Stimulated activated CD8-positive, alpha-beta memory T cell treated with anti-CD3 and anti-CD28 coated beads, Interleukin-7, amount 100 ng/mL, for 24 hours (primary cell): ENCODE results near the gene MAD1L1.

Source experiments
- DNase-seq: peaks from one replicate; pipeline ENCODE4 v3.0.0-alpha.2; 2020; ENCODE audit warnings: low read depth

Gene MAD1L1

GRCh38 chr7:1926908-1927306, 305.8 kb downstream of the MAD1L1 start:
- no peak for DNase-seq

DNA sequence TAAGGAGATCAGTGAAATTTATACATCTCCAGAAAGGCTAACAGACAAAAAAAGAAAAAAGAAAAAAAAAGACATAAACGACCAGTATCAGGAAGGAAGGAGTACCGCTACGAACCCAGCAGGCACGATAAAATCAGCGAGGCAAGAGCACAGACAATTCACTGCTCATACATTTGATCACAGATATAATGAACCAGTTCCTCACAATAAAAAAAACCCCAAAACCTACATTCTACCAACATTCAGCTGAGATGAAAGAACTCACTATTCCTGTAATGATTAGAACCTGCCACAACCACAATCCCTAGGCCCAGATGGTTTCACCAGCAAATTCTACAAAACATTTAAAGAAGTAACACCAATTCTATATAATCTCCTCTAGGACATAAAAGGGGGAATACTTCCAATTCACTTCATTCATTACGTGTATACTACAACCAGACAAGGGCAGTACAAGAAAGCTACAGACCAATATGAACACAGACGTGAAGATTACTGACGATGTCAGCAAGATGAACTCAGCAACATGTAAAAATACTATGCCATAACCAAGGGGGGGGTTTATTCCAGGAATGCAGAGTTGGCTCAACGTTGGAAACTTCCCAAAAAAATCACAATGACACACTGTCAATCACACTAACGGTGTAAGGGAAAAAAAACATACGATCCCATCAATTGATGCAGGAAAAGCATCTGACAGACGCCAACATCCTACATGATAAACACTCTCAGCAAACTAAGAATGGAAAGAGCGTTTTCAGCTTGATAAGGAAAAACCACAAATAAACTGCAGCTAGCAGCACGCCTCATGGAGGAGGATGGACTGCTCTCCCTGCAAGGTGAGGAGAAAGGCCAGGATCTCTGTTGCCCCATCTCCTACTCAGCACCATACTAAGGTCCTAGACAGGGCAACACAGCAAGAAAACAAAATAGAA, 306.5 kb downstream of the MAD1L1 start:
- no peak for DNase-seq

DNA sequence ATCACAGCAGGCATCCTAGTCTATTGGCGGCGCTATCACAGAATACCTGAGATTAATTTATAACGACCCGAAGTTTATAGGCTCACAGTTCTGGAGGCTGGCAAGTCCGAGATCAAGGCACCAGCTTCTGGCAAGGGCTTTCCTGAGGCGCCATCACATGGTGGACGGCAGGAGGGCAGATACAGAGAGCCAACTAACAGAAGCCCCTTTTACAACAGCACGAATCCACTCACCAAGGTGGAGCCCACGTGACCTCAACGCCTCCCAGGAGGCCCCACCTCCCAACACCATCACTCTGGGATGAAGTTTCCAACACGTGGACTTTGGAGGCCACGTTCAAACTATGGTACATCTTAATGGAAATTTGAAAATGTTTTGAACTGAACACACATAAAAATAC, 307.4 kb downstream of the MAD1L1 start:
- DNase-seq = no peak

- DNase-seq = no peak
Measured at GRCh38 chr7:1924258-1924817, 308.4 kb downstream of the MAD1L1 start.

DNA sequence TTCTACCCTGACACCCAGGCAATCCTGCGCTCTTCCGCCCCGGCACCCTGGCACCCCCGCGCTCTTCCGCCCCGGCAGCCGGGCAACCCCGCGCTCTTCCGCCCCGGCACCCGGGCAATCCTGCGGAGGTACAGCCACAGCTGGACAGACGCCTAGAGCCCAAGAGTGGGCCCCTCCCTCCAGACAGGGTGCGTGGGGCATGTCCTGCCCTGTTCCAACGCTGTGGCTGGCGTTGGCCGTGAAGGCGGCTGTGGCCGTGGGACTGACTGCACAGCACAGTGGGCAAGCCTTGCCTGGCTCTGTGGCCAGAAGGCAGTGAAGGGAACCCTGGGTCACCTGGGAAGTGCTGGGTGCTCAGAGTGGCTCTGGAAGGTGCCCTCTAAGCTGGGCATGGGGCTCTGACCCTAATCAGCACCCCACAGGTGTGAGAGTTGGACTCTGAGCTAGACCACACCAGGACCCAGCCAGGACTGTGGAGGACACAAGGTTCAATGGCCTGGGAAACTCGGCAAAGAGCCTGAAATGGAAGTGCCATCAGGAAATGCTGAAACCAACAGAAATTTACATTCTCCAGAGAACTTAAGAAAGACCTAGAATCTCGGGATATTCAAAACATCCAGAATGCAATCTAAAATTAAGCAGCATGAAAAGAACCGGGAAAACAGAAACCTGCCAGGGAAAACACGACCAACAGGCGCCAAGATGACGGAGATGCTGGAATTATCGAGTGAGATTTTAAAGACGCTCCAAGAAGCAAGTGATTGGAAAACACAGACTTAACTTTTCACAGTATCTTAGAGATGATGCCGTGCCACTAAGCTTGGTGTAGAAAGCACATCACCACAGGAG, 309.1 kb downstream of the MAD1L1 start:
- no peak for DNase-seq

GRCh38 chr7:1922870-1923236, 309.9 kb downstream of the MAD1L1 start:
- DNase-seq = no peak

DNA sequence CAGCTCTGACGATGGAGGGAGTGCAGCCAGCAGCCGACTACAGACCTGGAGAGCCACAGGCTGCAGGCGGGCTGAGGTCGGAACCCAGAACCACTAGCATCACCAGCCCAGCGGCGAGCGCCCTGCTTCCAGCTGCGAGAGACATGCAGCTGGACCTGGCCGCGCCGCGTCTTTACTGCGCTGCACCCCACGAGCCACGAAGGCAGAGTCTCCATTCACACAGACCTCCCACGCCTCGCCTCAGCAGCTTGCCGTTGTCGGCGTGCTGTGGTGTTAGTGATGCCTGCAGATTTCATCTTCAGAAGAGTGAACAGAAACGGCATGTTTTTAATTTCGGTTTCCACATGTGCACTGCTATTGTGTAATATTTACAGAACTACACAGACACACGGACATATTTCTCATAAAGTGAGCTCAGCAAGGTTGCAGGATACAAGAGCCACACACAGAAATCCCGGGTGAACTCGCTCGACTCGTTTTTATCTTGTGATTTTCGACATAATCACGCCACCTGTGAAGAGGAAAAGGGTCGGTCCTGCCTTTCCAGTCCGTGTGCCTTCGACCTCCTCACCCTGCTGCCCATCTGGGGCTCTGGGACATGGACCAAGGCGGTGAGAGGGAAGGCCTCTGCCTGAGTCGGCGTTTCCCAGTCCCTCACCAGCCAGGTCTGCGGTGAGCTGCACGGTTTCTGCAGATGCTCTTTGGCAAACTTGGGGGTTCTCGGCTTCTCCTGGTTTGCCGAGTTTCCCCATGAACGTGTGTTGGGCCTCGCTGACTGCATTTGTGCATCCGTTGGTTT, 310.5 kb downstream of the MAD1L1 start:
- DNase-seq = no peak

- no peak for DNase-seq
Measured at GRCh38 chr7:1920881-1921280, 311.9 kb downstream of the MAD1L1 start.

- DNase-seq = no peak
Measured at GRCh38 chr7:1920266-1920681, 312.5 kb downstream of the MAD1L1 start.

- DNase-seq = no peak
Measured at GRCh38 chr7:1919539-1920265, 313.0 kb downstream of the MAD1L1 start.

GRCh38 chr7:1918881-1919525, 313.7 kb downstream of the MAD1L1 start:
- DNase-seq = no peak

- DNase-seq = no peak
Measured at GRCh38 chr7:1918063-1918645, 314.6 kb downstream of the MAD1L1 start.

- DNase-seq = no peak
Measured at GRCh38 chr7:1917221-1918062, 315.3 kb downstream of the MAD1L1 start.

DNA sequence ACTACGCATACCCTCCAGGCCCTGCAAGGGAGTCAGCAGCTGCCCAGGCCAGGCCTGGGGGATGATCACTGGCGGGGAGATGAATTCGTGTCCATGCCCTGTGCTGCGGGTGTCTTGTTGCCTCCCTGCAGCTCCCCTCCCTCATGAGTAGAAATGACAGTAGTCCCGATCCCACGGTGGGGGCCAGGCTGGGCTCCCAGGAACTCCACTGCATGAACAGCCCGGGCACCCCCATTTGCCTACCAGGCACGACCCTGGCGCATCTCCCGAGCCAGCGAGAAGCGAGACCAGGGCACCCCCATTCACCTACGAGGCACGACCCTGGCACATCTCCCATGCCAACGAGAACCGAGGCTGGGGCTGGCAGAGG, 316.2 kb downstream of the MAD1L1 start:
- DNase-seq = no peak

- DNase-seq = no peak
Measured at GRCh38 chr7:1915956-1916600, 316.7 kb downstream of the MAD1L1 start.

DNA sequence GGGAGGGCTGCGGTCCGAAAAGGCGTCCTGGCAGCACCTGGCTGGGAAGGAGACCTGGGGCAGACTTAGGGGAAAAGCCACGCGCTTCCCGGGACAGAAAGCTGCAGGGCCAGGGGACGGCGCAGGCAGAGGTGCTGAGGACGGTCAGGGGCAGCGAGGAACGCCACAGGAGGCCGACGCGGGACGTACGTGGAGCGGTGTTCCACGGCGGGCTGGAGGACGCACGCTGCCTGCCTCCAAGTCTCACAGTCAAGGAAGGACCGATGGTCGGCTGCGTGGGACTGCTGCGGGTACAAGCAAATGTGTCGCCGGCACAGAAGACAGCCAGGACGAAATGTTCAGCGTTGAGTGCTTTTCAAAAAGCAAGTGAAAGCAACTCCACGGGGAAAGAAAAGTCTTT, 317.4 kb downstream of the MAD1L1 start:
- no peak for DNase-seq

GRCh38 chr7:1914743-1915142, 318.0 kb downstream of the MAD1L1 start:
- no peak for DNase-seq

DNA sequence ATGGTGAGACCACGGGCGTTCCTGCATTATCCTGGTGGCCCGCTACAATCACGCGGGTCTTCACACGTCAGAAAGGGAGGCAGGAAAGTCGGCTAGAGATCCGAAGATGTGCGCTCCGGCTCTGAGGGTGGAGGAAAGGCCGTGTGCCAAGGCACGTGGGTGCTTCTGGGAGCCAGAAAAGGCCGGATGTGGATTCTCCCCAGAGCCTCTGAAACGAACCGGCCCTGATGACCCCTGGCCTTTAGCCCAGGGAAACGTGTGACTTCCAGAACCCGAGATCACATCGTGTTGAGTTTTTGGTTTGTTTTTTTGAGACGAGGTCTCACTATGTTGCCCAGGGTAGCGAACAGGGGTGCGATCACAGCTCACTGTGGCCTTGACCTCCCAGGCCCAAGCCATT, 318.4 kb downstream of the MAD1L1 start:
- DNase-seq = no peak
